ENCODE measurements around the gene PRRC2C. TPM values are rescaled to one million over a fixed set of nuclear protein-coding genes. Genes with fewer than 3 reads are reported as not detected.

The PRRC2C gene
- total RNA-seq, 4 donors from 2014 or later, result 70.0 to 278 (median 81.4) TPM

DNA sequence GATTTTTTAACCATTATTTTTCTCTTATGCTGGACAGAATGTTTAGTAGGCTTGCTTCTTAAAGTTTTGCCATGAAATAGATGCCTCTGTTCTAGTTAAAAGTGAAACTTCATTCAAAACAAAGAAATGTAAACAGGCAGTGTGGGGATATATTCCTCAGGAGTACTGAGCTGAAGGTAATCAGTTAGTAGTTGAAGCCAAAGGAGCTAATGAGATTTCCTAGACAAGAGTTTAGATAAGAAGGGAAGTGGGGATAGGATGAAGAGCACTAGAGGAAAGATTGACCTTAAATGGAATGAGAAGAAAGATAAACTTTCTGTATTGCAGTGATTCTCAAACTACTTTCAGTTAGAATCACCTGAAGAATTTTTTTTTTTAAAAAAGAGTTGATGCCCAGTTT lies 23.9 kb downstream of the PRRC2C start:
- Histone ChIP-seq H3K36me3 (no peaks in the 10 kb centered on the region), H3K4me3 (replicated peaks in 1 of 3) (no peak overlapping the region), H3K27me3 (no peaks in the 10 kb centered on the region), H3K9me3 (no peaks in the 10 kb centered on the region), H3K4me1 (peaks cover 23 to 30% of the 10 kb centered on the region in 2 donors), H3K27ac (no peak overlapping the region)
- intact Hi-C loops (cut with DNase I), result no loop called here
- no peak for DNase-seq
- TF ChIP-seq, protein P1, sequence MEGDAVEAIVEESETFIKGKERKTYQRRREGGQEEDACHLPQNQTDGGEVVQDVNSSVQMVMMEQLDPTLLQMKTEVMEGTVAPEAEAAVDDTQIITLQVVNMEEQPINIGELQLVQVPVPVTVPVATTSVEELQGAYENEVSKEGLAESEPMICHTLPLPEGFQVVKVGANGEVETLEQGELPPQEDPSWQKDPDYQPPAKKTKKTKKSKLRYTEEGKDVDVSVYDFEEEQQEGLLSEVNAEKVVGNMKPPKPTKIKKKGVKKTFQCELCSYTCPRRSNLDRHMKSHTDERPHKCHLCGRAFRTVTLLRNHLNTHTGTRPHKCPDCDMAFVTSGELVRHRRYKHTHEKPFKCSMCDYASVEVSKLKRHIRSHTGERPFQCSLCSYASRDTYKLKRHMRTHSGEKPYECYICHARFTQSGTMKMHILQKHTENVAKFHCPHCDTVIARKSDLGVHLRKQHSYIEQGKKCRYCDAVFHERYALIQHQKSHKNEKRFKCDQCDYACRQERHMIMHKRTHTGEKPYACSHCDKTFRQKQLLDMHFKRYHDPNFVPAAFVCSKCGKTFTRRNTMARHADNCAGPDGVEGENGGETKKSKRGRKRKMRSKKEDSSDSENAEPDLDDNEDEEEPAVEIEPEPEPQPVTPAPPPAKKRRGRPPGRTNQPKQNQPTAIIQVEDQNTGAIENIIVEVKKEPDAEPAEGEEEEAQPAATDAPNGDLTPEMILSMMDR (IDR thresholded peaks at IDR 0.05), result no peak
- no peak for TF ChIP-seq POLR2A (IDR thresholded peaks at IDR 0.05)

DNA sequence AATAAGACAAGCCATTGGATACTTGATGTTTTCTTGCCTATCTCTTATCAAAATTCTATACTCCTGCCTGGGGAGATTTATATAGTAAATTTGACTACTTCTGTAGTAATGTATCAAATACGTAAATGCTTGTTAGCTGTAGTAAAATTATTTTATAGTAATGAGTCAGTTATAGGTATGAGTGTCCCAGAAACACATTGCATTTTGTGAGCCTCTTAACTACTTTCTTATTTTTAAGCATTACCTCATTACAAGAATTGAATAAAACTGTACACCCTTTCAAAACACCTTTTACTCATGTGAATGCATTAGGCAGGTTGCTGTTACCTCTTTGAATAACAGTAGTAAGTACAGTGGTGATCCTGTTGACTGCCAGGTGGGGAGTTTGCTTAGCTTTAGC lies 28.4 kb downstream of the PRRC2C start:
- no peak overlapping the region for H3K4me3 ChIP-seq (replicated peaks in 1 of 3)
- peaks cover 24 to 32% of the 10 kb centered on the region in 2 donors for H3K36me3 ChIP-seq
- 0 to 98% methylated on average over 1 of the region's 1 CpG for WGBS, 2 donors
- H3K4me1 ChIP-seq, result peaks cover 7 to 9% of the 10 kb centered on the region in 2 donors
- H3K27me3 ChIP-seq, result no peaks in the 10 kb centered on the region
- H3K9me3 ChIP-seq, result no peaks in the 10 kb centered on the region
- DNase-seq, result no peak
- intact Hi-C loops (cut with DNase I), result no loop called here
- no peak for TF ChIP-seq POLR2A (IDR thresholded peaks at IDR 0.05)
- TF ChIP-seq, protein P1 (IDR thresholded peaks at IDR 0.05), result no peak
- no peak overlapping the region for H3K27ac ChIP-seq

- intact Hi-C loops (cut with DNase I), result no loop called here
- TF ChIP-seq, protein P1 (IDR thresholded peaks at IDR 0.05), result no peak
- no peak for TF ChIP-seq POLR2A (IDR thresholded peaks at IDR 0.05)
- Histone ChIP-seq H3K27me3 (no peaks in the 10 kb centered on the region), H3K9me3 (no peaks in the 10 kb centered on the region), H3K36me3 (peaks cover 35 to 42% of the 10 kb centered on the region in 2 donors), H3K4me1 (no peaks in the 10 kb centered on the region), H3K27ac (no peak overlapping the region), H3K4me3 (replicated peaks in 1 of 3) (no peak overlapping the region)
- 88 to 93% methylated on average over 1 of the region's 1 CpG for WGBS, 2 donors
- no peak for DNase-seq
Measured at GRCh38 chr1:171515299-171515698, 30.0 kb downstream of the PRRC2C start.

DNA sequence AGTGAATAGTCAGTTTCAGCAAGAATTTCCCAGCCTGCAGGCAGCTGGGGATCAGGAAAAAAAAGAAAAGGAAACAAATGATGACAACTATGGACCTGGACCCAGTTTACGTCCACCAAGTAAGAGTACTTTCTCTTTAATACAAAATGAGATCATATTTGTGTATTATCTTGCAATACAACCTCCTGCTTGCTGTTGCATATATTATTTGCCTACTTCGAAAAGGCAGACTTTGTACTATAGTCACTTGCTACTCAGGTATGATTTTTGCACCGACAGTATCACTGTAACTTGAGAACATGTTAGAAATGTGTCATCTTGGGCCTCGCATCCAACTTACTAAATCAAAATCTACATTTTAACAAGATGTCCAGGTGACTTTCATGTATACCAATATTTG lies 30.4 kb downstream of the PRRC2C start:
- TF ChIP-seq POLR2A (IDR thresholded peaks at IDR 0.05), result no peak
- peaks cover 35 to 42% of the 10 kb centered on the region in 2 donors for H3K36me3 ChIP-seq
- intact Hi-C loops (cut with DNase I), result no loop called here
- no peak overlapping the region for H3K4me3 ChIP-seq (replicated peaks in 1 of 3)
- no peak overlapping the region for H3K27ac ChIP-seq
- no peak for DNase-seq
- 96% methylated on average over 4 of the region's 4 CpGs for WGBS, 2 donors
- H3K27me3 ChIP-seq, result no peaks in the 10 kb centered on the region
- H3K4me1 ChIP-seq, result no peaks in the 10 kb centered on the region
- no peaks in the 10 kb centered on the region for H3K9me3 ChIP-seq

DNA sequence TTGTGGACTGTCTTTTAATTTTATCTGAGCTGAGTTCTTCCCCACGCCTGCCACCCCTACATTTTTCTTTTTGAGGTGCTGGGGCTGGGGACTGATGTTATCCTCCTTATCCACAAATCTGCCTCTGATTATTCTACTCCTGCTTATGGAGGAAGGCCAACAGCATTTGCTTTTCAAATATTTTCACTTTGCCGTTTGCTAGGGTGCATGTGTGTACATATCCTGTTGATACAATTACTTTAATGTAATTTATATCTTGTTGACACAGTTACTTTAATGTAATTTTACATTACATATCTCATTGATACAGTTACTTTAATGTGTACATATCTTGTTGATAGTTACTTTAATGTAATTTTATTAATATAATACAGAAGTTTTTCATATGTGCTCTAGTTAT lies 36.2 kb downstream of the PRRC2C start:
- 82 to 89% methylated on average over 2 of the region's 2 CpGs for WGBS, 2 donors
- Histone ChIP-seq H3K4me3 (replicated peaks in 1 of 3) (no peak overlapping the region), H3K36me3 (peaks cover 55 to 69% of the 10 kb centered on the region in 2 donors), H3K27ac (no peak overlapping the region), H3K27me3 (no peaks in the 10 kb centered on the region), H3K9me3 (no peaks in the 10 kb centered on the region), H3K4me1 (no peaks in the 10 kb centered on the region)
- DNase-seq, result no peak
- TF ChIP-seq, protein P1 (IDR thresholded peaks at IDR 0.05), result no peak
- no peak for TF ChIP-seq POLR2A (IDR thresholded peaks at IDR 0.05)
- intact Hi-C loops (cut with DNase I), result no loop called here

- H3K27me3 ChIP-seq, result no peaks in the 10 kb centered on the region
- no peak overlapping the region for H3K4me3 ChIP-seq (replicated peaks in 1 of 3)
- no peak overlapping the region for H3K27ac ChIP-seq
- no peak for DNase-seq
- intact Hi-C loops (cut with DNase I), result no loop called here
- no peaks in the 10 kb centered on the region for H3K4me1 ChIP-seq
- H3K36me3 ChIP-seq, result peaks cover 55 to 66% of the 10 kb centered on the region in 2 donors
- H3K9me3 ChIP-seq, result no peaks in the 10 kb centered on the region
- no peak for TF ChIP-seq POLR2A (IDR thresholded peaks at IDR 0.05)
- TF ChIP-seq, protein P1 (IDR thresholded peaks at IDR 0.05), result no peak
- WGBS, 2 donors, result 93 to 94% methylated on average over 3 of the region's 3 CpGs
Measured at GRCh38 chr1:171530676-171531075, 45.3 kb downstream of the PRRC2C start.

Measured in thyroid gland (tissue), 4 donors.